BE2C (cell line): ENCODE measurements around the gene CAMTA1.

ENCODE experiments used
- DNase-seq: peaks from one replicate; pipeline ENCODE4 v3.0.0-alpha.2; 2020
- H3K27me3 ChIP-seq: fragments of 250-450 bp; sonication (Bioruptor Pico); 2 replicates; pipeline ENCODE4 v1.5.1; 2020; ENCODE audit warnings: mild to moderate bottlenecking
- H3K36me3 ChIP-seq: fragments of 250-450 bp; sonication (Bioruptor Pico); 2 replicates; pipeline ENCODE4 v1.5.1; 2020; ENCODE audit warnings: mild to moderate bottlenecking
- H3K4me1 ChIP-seq: fragments of 250-450 bp; sonication (Bioruptor Pico); 2 replicates; pipeline ENCODE4 v1.5.1; 2020
- H3K4me3 ChIP-seq: 2 replicates; pipeline ENCODE4 v1.5.1; 2011; ENCODE audit warnings: low read depth, low read length
- H3K9me3 ChIP-seq: fragments of 250-450 bp; sonication (Bioruptor Pico); 2 replicates; pipeline ENCODE4 v1.5.1; 2020
- TF ChIP-seq, protein P1 (sequence below): IDR thresholded peaks from 2 replicates; pipeline ENCODE4 v1.5.1; 2012; ENCODE audit warnings: mild to moderate bottlenecking, low read depth, low read length

Gene CAMTA1

DNA sequence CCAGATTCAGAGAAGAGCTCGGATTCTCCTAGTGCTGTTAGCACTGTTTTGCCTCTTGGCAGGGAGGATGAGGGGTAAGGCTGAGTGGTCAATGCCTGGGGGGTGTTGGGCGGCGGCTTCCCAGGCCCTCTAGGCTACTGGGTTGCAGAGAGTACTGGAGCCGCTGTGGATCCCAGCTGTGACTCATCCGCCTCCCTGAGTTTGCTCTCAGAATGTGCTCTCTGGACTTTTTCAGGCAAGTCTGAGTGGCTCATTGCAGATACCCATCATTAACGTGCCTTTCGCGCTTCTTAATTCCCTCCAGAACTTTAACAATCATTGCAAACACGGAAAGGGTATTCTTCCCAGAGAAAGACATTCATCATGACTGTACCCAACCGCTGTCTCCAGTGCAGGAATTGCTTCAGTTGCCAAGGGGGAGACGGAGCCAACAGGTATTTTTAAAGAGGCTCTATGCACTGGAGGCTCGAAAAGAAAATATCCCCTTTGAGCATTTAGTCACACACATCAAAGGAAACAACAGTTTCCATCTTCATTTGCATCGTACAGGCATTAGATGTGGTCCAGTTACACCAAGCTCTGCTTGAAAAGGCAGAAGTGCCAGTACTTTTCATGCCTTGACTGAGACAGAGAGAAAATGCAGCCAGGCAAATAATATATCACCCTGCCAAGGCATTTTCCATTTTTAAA is 14.4 kb upstream of the CAMTA1 start:
- Histone ChIP-seq H3K36me3 (no peaks in the 10 kb centered on the region), H3K9me3 (no peaks in the 10 kb centered on the region), H3K4me1 (no peaks in the 10 kb centered on the region), H3K4me3 (peak overlapping the region; percentile 28), H3K27me3 (no peaks in the 10 kb centered on the region)
- TF ChIP-seq, protein P1, sequence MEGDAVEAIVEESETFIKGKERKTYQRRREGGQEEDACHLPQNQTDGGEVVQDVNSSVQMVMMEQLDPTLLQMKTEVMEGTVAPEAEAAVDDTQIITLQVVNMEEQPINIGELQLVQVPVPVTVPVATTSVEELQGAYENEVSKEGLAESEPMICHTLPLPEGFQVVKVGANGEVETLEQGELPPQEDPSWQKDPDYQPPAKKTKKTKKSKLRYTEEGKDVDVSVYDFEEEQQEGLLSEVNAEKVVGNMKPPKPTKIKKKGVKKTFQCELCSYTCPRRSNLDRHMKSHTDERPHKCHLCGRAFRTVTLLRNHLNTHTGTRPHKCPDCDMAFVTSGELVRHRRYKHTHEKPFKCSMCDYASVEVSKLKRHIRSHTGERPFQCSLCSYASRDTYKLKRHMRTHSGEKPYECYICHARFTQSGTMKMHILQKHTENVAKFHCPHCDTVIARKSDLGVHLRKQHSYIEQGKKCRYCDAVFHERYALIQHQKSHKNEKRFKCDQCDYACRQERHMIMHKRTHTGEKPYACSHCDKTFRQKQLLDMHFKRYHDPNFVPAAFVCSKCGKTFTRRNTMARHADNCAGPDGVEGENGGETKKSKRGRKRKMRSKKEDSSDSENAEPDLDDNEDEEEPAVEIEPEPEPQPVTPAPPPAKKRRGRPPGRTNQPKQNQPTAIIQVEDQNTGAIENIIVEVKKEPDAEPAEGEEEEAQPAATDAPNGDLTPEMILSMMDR = no peak
- DNase-seq = peak; percentile 38

DNA sequence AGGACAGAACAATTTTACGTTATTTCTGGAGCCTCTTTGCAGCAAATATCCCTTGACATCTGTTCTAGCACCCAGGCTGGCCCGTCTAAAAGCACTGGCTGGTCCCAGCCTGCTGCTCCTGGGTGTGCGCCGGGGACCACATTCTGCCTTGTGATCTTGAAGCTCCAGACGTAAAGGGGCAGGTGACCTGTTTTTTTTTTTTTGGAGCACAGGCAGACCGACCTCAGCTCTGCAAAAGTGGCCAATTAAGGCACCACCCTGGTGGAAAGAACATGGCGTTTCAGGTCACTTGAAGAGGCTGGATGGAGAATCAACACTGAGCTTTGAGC is 13.8 kb upstream of the CAMTA1 start:
- Histone ChIP-seq H3K9me3 (no peaks in the 10 kb centered on the region), H3K36me3 (no peaks in the 10 kb centered on the region), H3K27me3 (no peaks in the 10 kb centered on the region), H3K4me3 (no peak overlapping the region), H3K4me1 (no peaks in the 10 kb centered on the region)
- DNase-seq = no peak
- TF ChIP-seq, protein P1 = no peak

DNA sequence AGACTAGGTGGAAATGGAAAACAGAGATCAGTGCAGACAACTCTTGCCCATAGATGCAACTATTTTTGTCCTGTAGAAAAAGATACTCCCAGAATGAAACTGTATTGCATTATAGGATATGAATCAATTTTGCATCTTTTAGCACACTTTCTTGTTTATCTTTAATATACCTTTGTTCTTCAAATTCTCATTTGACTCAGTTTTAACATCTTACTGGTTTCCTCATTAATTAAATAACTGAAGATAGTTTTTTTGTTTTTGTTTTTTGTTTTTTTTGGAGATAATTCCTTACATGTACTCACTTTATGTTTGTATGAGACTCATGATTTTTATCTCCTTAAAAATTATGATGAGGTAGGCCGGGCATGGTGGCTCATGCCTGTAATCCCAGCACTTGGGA is 10.9 kb upstream of the CAMTA1 start:
- no peaks in the 10 kb centered on the region for H3K27me3 ChIP-seq
- no peak overlapping the region for H3K4me3 ChIP-seq
- no peaks in the 10 kb centered on the region for H3K9me3 ChIP-seq
- H3K36me3 ChIP-seq = no peaks in the 10 kb centered on the region
- no peaks in the 10 kb centered on the region for H3K4me1 ChIP-seq
- TF ChIP-seq, protein P1 = no peak
- DNase-seq = no peak

DNA sequence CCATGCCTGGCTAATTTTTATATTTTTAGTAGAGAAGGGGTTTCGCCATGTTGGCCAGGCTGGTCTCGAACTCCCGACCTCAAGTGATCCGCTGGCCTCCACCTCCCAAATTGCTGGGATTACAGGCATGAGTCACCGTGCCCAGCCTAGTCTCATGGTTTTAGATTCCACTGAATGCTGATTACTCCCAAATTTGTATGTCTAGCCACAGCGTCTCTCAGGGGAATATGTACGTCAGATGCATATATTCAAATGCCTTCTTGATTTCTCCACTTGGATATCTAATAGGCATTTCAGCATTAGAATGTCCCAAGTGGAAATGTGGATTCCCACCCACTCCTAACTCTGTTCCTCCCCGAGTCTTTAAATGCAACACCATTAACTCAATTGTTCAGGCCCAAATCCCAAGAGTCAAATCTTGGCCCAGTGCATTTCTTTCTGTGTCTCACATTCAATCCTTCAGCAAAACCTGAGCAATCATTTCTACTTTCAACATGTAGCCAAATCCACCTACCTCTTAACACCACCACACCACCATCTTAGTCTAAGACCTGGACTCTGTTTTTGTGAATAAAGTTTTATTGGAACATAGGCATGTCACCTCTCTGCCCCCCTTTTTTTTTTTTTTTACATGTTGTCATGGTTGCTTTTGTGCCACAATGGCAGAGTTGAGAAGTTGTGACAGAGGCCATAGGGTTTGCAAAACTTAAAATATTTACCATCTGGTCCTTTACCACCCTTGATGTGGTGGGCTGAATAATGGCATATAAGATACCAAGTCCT is 9.8 kb upstream of the CAMTA1 start:
- TF ChIP-seq, protein P1 = no peak
- no peaks in the 10 kb centered on the region for H3K4me1 ChIP-seq
- H3K36me3 ChIP-seq = no peaks in the 10 kb centered on the region
- no peaks in the 10 kb centered on the region for H3K9me3 ChIP-seq
- no peaks in the 10 kb centered on the region for H3K27me3 ChIP-seq
- H3K4me3 ChIP-seq = no peak overlapping the region
- DNase-seq = no peak

DNA sequence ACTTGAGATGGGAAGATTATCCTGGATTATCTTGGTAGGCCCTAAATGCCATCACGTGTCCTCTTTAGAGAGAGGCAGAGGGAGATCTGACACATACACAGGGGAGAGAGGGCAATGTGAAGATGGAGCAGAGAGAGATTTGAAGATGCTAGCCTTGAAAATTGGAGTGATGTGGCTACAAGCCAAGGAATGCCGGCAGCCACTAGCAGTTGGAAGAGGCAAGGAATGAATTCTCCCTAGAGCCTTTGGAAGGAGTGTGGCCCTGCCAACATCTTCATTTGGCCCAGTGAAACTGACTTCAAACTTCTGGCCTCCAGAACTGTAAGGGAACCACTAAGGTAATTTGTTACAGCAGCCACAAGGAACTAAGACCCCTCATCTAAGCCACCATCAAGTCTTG is 8.9 kb upstream of the CAMTA1 start:
- no peaks in the 10 kb centered on the region for H3K9me3 ChIP-seq
- TF ChIP-seq, protein P1 = no peak
- no peaks in the 10 kb centered on the region for H3K27me3 ChIP-seq
- no peak for DNase-seq
- no peaks in the 10 kb centered on the region for H3K4me1 ChIP-seq
- no peak overlapping the region for H3K4me3 ChIP-seq
- H3K36me3 ChIP-seq = no peaks in the 10 kb centered on the region

DNA sequence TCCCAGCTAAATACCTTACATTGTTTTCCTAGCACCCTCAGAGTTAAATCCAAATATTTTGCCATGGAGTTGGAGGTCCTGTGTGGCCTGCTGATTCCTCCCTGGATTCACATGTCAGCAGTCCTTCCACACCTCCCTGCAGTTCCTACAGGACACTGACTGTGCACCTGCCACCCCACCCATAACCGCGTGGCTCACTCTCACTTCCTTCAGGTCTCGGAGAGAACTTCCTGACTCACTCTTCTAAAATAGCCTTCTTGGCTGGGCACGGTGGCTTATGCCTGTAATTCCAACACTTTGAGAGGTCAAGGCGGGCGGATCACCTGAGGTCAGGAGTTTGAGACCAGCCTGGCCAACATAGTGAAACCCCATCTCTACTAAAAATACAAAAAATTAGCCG is 8.4 kb upstream of the CAMTA1 start:
- no peaks in the 10 kb centered on the region for H3K36me3 ChIP-seq
- no peaks in the 10 kb centered on the region for H3K27me3 ChIP-seq
- H3K4me3 ChIP-seq = no peak overlapping the region
- H3K9me3 ChIP-seq = no peaks in the 10 kb centered on the region
- no peaks in the 10 kb centered on the region for H3K4me1 ChIP-seq
- TF ChIP-seq, protein P1 = no peak
- DNase-seq = no peak
